ENCODE data around the gene ABCB9.

- TF ChIP-seq, protein P1, sequence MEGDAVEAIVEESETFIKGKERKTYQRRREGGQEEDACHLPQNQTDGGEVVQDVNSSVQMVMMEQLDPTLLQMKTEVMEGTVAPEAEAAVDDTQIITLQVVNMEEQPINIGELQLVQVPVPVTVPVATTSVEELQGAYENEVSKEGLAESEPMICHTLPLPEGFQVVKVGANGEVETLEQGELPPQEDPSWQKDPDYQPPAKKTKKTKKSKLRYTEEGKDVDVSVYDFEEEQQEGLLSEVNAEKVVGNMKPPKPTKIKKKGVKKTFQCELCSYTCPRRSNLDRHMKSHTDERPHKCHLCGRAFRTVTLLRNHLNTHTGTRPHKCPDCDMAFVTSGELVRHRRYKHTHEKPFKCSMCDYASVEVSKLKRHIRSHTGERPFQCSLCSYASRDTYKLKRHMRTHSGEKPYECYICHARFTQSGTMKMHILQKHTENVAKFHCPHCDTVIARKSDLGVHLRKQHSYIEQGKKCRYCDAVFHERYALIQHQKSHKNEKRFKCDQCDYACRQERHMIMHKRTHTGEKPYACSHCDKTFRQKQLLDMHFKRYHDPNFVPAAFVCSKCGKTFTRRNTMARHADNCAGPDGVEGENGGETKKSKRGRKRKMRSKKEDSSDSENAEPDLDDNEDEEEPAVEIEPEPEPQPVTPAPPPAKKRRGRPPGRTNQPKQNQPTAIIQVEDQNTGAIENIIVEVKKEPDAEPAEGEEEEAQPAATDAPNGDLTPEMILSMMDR (IDR thresholded peaks at IDR 0.05) = no peak
- no peak for TF ChIP-seq POLR2A (IDR thresholded peaks at IDR 0.05)
- TF ChIP-seq POLR2AphosphoS5 (IDR thresholded peaks at IDR 0.05; ENCODE audit: insufficient read depth in 1 of 2, low read depth in 1 of 2) = no peak
These were observed 22.4 kb upstream of the ABCB9 start for GRCh38 chr12:122988612-122989212.
